Dendritic cell treated with granulocyte-macrophage colony-stimulating factor and Interleukin-4, amounts not matched to agents 40 ng/mL and 50 ng/mL, for 4 days (primary cell): Measurements from ENCODE around the gene SRRM4.

Experiments used
- H3K27ac Mint-ChIP-seq: one replicate; pipeline ENCODE4 v1.8.0; 2022; ENCODE audit warnings: mild to moderate bottlenecking, mixed read lengths
- H3K27me3 Mint-ChIP-seq: one replicate; pipeline ENCODE4 v1.8.0; 2022; ENCODE audit warnings: mild to moderate bottlenecking, mixed read lengths
- H3K36me3 Mint-ChIP-seq: one replicate; pipeline ENCODE4 v1.8.0; 2022; ENCODE audit warnings: low read depth, mixed read lengths
- H3K4me1 Mint-ChIP-seq: one replicate; pipeline ENCODE4 v1.8.0; 2022; ENCODE audit warnings: low read depth, mixed read lengths
- H3K4me3 Mint-ChIP-seq: one replicate; pipeline ENCODE4 v1.8.0; 2022; ENCODE audit warnings: mild to moderate bottlenecking, moderate library complexity, mixed read lengths
- H3K9me3 Mint-ChIP-seq: one replicate; pipeline ENCODE4 v1.8.0; 2022; ENCODE audit warnings: mixed read lengths
- intact Hi-C: fragments of 100-400 bp; cut with micrococcal nuclease; formaldehyde crosslinking; loops from one replicate; pipeline ENCODE4 v1.15.0; 2022

SRRM4 gene

DNA sequence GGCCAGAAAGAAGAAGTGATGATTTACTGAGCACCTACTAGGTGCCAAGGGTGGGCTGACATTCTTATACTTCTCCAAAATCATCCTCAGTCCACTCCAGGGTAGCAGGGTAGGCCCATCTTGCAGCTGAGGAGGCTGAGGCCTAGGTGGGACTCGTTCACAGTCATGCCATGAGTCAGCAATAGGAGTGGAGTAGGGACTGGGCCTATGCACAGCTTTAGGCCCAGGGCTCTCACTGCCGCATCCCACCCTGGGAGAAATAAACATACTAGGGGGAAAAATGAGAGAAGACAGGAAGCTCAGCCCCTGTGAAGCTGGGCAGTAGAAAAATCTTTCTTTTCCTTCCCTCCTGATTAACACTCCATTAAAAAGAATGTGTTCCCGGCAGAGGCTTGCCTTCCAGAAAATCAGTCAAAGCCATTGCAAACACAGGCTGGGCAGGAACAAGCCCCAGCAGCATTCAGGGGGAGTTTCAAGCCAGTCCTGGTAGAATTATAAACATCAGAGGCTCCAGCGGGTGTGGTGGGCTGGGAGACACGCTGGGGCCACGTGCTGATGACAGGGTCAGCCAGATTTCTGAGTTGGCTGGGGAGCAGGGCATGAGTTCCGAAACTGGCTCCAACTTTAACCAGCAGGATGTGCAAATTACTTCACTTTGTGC lies 199.2 kb downstream of the SRRM4 start:
- Mint-ChIP-seq H3K27me3 (peaks cover 14% of the 10 kb centered on the region), H3K4me3 (no peak overlapping the region), H3K27ac (no peak overlapping the region), H3K9me3 (no peaks in the 10 kb centered on the region), H3K4me1 (no peaks in the 10 kb centered on the region), H3K36me3 (no peaks in the 10 kb centered on the region)
- intact Hi-C loops: no loop called here

- H3K36me3 Mint-ChIP-seq: no peaks in the 10 kb centered on the region
- H3K4me1 Mint-ChIP-seq: no peaks in the 10 kb centered on the region
- H3K27ac Mint-ChIP-seq: no peak overlapping the region
- no peak overlapping the region for H3K4me3 Mint-ChIP-seq
- intact Hi-C loops: no loop called here
- peaks cover 14% of the 10 kb centered on the region for H3K27me3 Mint-ChIP-seq
- H3K9me3 Mint-ChIP-seq: no peaks in the 10 kb centered on the region
Measured at GRCh38 chr12:119181202-119181601, 199.9 kb downstream of the SRRM4 start.

DNA sequence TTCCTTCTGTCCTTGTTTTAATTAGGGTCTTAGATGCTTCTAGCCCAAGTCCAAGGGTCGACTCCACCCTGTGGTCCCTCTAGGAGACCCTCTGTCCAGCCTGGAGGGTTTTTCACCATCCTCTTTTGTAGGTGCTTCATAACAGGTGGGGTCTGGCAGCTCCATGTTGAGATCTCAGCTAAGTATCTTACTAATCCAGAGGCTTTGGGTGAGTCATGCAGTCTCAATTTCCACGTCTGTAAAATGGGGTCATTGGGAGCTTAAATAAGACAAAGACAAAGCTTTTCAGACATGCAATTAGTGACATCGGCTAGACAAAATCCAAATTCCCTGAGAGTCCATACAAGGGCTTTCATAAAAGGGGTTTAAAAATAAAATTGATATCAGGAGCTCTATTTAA lies 200.6 kb downstream of the SRRM4 start:
- H3K27me3 Mint-ChIP-seq: peaks cover 12% of the 10 kb centered on the region

GRCh38 chr12:119182701-119183493 lies 201.6 kb downstream of the SRRM4 start:
- Mint-ChIP-seq H3K4me1 (no peaks in the 10 kb centered on the region), H3K36me3 (no peaks in the 10 kb centered on the region), H3K4me3 (no peak overlapping the region), H3K27ac (no peak overlapping the region), H3K27me3 (peaks cover 12% of the 10 kb centered on the region), H3K9me3 (no peaks in the 10 kb centered on the region)
- intact Hi-C loops: no loop called here

More for the DNA sequence above, 200.6 kb downstream of the SRRM4 start:
- Mint-ChIP-seq H3K4me3 (no peak overlapping the region), H3K4me1 (no peaks in the 10 kb centered on the region), H3K36me3 (no peaks in the 10 kb centered on the region), H3K9me3 (no peaks in the 10 kb centered on the region), H3K27ac (no peak overlapping the region)
- intact Hi-C loops: no loop called here

DNA sequence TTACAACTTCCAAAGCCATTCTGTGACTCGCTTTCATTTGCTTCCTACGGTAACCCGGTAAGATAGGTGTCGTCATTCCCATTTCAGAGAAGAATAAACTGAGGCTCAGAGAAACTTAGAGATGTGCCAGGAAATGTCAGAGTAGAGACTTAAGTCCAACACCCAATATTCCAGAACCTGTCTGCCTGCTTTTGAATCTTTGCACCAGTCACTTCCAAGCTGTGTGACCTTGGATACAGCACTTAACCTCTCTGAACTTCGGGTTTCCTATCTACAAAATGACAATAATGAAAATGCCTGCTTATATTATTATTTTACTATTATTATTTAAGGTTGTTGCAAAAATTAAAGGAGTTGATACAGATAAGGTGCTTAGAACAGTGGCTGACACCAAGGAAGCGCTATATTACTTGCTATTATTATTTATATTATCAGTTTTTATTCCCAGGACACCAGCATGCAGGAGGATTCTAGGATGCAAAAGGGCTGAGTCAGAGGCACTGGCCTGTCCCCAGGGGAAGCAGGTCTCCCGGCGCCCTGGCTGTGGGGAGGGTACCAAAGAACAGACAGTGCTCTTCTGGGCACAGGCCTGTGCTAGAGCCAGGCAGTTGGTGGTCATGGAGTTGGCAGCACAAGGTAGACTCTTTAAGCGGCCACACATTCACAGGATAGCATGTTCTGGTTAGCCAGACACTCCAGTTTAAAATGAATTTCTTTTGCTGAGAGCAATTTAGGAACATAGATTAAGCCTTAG lies 202.8 kb downstream of the SRRM4 start:
- no peak overlapping the region for H3K4me3 Mint-ChIP-seq
- peaks cover 4% of the 10 kb centered on the region for H3K27me3 Mint-ChIP-seq
- intact Hi-C loops: no loop called here
- H3K9me3 Mint-ChIP-seq: no peaks in the 10 kb centered on the region
- no peaks in the 10 kb centered on the region for H3K36me3 Mint-ChIP-seq
- no peak overlapping the region for H3K27ac Mint-ChIP-seq
- H3K4me1 Mint-ChIP-seq: no peaks in the 10 kb centered on the region

DNA sequence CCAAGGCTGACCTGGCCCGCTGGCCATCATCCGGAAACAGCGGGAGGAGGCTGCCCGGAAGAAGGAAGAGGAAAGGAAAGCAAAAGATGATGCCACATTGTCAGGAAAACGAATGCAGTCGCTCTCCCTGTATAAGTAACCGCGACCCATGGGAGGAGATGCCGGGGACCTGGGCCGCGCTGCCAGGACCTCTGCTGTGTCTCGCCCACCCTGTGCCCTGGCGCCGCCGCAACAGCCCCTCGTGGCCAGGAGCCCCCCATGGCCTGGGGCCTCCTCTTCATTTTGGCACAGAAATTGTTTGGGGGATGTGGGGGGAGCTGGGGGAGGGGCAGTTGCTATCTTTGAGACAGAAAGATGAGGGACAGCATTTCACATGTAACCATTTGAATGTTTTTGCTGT lies 213.9 kb downstream of the SRRM4 start:
- H3K27me3 Mint-ChIP-seq: no peaks in the 10 kb centered on the region
- intact Hi-C loops: no loop called here
- no peaks in the 10 kb centered on the region for H3K36me3 Mint-ChIP-seq
- no peaks in the 10 kb centered on the region for H3K9me3 Mint-ChIP-seq
- no peaks in the 10 kb centered on the region for H3K4me1 Mint-ChIP-seq
- no peak overlapping the region for H3K4me3 Mint-ChIP-seq
- H3K27ac Mint-ChIP-seq: no peak overlapping the region

GRCh38 chr12:119198440-119198839 lies 217.1 kb downstream of the SRRM4 start:
- Mint-ChIP-seq H3K27me3 (no peaks in the 10 kb centered on the region), H3K4me3 (no peak overlapping the region), H3K27ac (no peak overlapping the region), H3K9me3 (no peaks in the 10 kb centered on the region), H3K36me3 (no peaks in the 10 kb centered on the region), H3K4me1 (no peaks in the 10 kb centered on the region)
- intact Hi-C loops: no loop called here

DNA sequence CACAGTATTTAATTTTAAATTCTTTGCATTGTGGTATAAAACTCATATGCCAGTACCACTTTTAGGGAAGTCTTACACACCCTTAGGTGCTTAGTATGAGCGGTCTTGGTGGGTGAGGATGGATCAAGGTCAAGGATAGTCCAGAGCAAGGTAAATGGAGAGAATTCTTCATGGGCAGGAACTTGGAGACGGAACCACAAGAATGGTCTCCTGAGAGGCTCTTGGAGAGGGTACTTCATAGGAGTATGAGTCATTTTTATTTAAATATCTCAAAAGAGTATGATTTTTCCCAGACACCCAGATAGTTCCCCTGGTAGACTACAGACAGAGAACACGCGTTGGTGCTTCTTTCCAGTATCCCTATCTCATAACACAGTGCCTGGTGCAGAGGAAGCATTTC lies 219.3 kb downstream of the SRRM4 start:
- Mint-ChIP-seq H3K27ac (no peak overlapping the region), H3K4me3 (no peak overlapping the region), H3K4me1 (no peaks in the 10 kb centered on the region), H3K9me3 (no peaks in the 10 kb centered on the region), H3K36me3 (no peaks in the 10 kb centered on the region), H3K27me3 (no peaks in the 10 kb centered on the region)
- intact Hi-C loops: no loop called here

DNA sequence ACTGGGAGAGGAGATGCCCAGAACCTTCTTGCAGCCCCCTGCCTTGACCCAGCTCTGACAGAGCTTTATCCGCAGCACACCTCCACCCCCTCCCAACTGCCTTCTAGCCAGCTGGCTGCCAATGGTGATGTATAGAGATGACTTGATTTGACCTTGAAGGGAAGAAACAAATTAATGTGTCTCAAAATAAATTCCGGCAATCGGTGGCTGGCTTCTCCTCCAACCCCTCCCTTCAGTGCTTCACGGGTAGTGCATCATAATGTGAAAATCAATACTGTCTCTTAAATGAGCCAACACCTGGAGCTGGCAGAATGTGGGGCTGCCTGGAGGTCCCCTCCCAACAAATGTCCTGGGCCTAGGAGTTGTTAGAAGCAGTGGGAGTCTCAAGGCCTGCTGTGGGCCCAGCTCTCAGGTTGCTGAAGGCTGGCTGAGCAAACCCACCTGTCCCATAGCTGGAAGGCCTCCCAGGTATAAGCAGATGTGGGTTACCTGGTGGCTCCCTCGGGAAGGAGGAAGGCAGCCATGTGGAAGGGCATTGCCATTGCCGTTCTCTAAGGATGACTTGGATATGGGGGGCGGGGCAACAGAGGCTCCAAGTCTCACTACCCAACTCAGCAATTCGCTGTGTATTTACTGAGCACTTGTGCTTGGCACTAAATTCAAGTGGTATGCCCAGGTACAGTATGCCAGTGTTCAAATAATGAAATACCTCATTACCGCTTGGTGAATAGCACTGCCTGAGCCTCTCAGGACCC lies 220.6 kb downstream of the SRRM4 start:
- Mint-ChIP-seq H3K36me3 (no peaks in the 10 kb centered on the region), H3K4me1 (no peaks in the 10 kb centered on the region), H3K27me3 (no peaks in the 10 kb centered on the region), H3K4me3 (no peak overlapping the region), H3K27ac (no peak overlapping the region), H3K9me3 (no peaks in the 10 kb centered on the region)
- intact Hi-C loops: no loop called here

DNA sequence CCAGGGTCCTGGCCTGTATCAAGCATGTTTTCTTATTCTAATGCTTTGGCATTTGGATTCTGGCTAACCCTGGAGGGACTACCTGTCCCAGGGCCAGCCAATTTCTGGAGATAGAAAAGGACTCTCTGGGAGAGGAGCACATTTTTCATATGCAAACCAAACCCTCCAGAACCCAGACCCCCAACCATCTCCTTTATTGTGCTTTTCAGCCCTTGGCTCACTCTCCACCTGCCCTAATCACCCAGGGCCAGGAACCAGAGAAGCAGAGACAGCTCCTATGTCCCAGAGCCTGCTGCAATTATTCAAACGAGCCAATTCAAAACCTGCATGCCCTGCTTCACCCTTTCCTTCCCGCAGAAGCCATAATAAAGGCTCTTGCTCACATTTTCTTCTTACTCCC lies 221.2 kb downstream of the SRRM4 start:
- Mint-ChIP-seq H3K36me3 (no peaks in the 10 kb centered on the region), H3K27ac (no peak overlapping the region), H3K4me3 (no peak overlapping the region), H3K4me1 (no peaks in the 10 kb centered on the region), H3K9me3 (no peaks in the 10 kb centered on the region), H3K27me3 (no peaks in the 10 kb centered on the region)
- intact Hi-C loops: no loop called here

DNA sequence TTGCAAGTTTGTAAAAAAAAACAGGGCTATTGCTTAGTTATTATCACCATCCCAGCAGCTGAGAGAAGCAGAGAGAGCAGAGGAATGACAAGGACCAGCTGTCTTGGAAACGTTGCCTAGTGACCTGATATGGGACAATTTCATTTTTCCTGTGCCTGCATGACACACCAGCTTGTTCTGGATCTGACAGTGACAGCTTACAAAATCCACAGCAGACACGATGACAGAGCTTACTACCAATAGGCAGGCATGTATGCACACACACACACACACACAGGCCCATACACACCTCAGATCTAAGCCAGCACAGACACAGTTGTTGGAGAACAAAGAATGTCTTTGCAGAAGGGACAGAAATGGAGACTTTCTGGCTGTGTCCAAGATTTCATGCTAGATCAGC lies 222.8 kb downstream of the SRRM4 start:
- H3K4me3 Mint-ChIP-seq: no peak overlapping the region
- intact Hi-C loops: no loop called here
- H3K4me1 Mint-ChIP-seq: no peaks in the 10 kb centered on the region
- H3K27me3 Mint-ChIP-seq: no peaks in the 10 kb centered on the region
- no peaks in the 10 kb centered on the region for H3K9me3 Mint-ChIP-seq
- no peak overlapping the region for H3K27ac Mint-ChIP-seq
- H3K36me3 Mint-ChIP-seq: no peaks in the 10 kb centered on the region

GRCh38 chr12:119204671-119205285 lies 223.4 kb downstream of the SRRM4 start:
- H3K27me3 Mint-ChIP-seq: no peaks in the 10 kb centered on the region
- intact Hi-C loops: no loop called here
- no peak overlapping the region for H3K27ac Mint-ChIP-seq
- no peaks in the 10 kb centered on the region for H3K9me3 Mint-ChIP-seq
- no peaks in the 10 kb centered on the region for H3K4me1 Mint-ChIP-seq
- no peaks in the 10 kb centered on the region for H3K36me3 Mint-ChIP-seq
- H3K4me3 Mint-ChIP-seq: no peak overlapping the region

DNA sequence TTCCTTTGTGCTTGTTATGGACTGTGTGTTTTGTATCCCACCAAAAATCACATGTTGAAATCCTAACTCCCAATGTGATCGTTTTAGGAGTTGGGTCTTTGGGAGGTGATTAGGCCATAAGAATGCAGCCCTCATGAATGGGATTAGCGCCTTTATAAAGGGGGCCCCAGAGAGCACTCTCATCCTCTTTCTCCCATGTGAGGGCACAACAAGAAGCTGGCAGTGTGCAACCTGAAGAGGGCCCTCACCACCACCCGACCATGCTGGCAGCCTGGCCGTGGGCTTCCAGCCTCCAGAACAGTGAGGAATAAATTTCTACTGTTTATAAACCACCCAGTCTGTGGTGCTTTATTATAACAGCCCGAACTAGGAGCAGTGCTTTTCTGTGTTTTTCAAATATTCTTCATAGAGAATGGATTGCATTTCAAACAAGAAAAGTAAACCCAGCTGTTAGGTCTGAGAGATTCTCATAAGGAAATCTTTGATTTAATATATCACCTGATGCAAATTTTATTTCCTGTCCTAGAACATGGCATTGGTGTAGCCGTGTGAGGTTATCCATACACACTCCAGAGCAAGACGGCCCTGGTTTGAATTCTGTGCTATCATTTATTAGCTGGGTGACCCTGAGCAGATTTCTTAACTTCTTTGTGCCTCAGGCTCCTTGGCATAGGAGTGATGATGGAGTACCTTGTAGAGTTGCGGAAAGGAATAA lies 225.2 kb downstream of the SRRM4 start:
- H3K36me3 Mint-ChIP-seq: no peaks in the 10 kb centered on the region

More for the DNA sequence above, 225.2 kb downstream of the SRRM4 start:
- Mint-ChIP-seq H3K27me3 (no peaks in the 10 kb centered on the region), H3K4me3 (no peak overlapping the region), H3K4me1 (no peaks in the 10 kb centered on the region), H3K9me3 (no peaks in the 10 kb centered on the region), H3K27ac (no peak overlapping the region)
- intact Hi-C loops: no loop called here
